ENCODE data around the gene PCP2.

- no peak for TF ChIP-seq CTCF (IDR thresholded peaks at IDR 0.05; ENCODE audit: low read depth, low read length)
- TF ChIP-seq POLR2A (IDR thresholded peaks at IDR 0.05; ENCODE audit: extremely low read depth, insufficient read length), result no peak
- TF ChIP-seq MYC (IDR thresholded peaks at IDR 0.05; ENCODE audit: low read depth, low read length), result no peak
- TF ChIP-seq MAX (IDR thresholded peaks at IDR 0.05; ENCODE audit: low read depth, low read length), result no peak
These were observed 27.2 kb downstream of the PCP2 start for GRCh38 chr19:7606289-7606688.

All from NB4 (cell line).